ENCODE results near the gene WDR70.
"Not testable (repeated sequence)": the region's sequence is repeated elsewhere in the genome, so short reads cannot be mapped to it uniquely, and the experiment has no call there.

The WDR70 gene

GRCh38 chr5:37575541-37576489, 196.7 kb downstream of the WDR70 start:
- DNase-seq: no peak

GRCh38 chr5:37576552-37576951, 197.4 kb downstream of the WDR70 start:
- no peak for DNase-seq

- DNase-seq: no peak
Observed at GRCh38 chr5:37578176-37578575, 199.1 kb downstream of the WDR70 start.

GRCh38 chr5:37580106-37580505, 201.0 kb downstream of the WDR70 start:
- no peak for DNase-seq

- DNase-seq: no peak
Observed at GRCh38 chr5:37582202-37582601, 203.1 kb downstream of the WDR70 start.

GRCh38 chr5:37593292-37593691, 214.2 kb downstream of the WDR70 start:
- not testable (repeated sequence) for DNase-seq

- not testable (repeated sequence) for DNase-seq
Observed at GRCh38 chr5:37594864-37595263, 215.7 kb downstream of the WDR70 start.

GRCh38 chr5:37598733-37599132, 219.6 kb downstream of the WDR70 start:
- DNase-seq: no peak

- DNase-seq: no peak
Observed at GRCh38 chr5:37601163-37601562, 222.0 kb downstream of the WDR70 start.

GRCh38 chr5:37603072-37603471, 224.0 kb downstream of the WDR70 start:
- no peak for DNase-seq

GRCh38 chr5:37604290-37604689, 225.2 kb downstream of the WDR70 start:
- DNase-seq: no peak

- DNase-seq: no peak
Observed at GRCh38 chr5:37606148-37606547, 227.0 kb downstream of the WDR70 start.

- DNase-seq: no peak
Observed at GRCh38 chr5:37606632-37607248, 227.6 kb downstream of the WDR70 start.

- DNase-seq: no peak
Observed at GRCh38 chr5:37615184-37615583, 236.1 kb downstream of the WDR70 start.

GRCh38 chr5:37619353-37619752, 240.2 kb downstream of the WDR70 start:
- DNase-seq: no peak

GRCh38 chr5:37622354-37622753, 243.2 kb downstream of the WDR70 start:
- DNase-seq: not testable (repeated sequence)

- DNase-seq: no peak
Observed at GRCh38 chr5:37626266-37626665, 247.1 kb downstream of the WDR70 start.

- DNase-seq: no peak
Observed at GRCh38 chr5:37628876-37629275, 249.8 kb downstream of the WDR70 start.

GRCh38 chr5:37631939-37632338, 252.8 kb downstream of the WDR70 start:
- DNase-seq: no peak

- no peak for DNase-seq
Observed at GRCh38 chr5:37637165-37637845, 258.2 kb downstream of the WDR70 start.

- DNase-seq: no peak
Observed at GRCh38 chr5:37638897-37639296, 259.8 kb downstream of the WDR70 start.

GRCh38 chr5:37640088-37640487, 261.0 kb downstream of the WDR70 start:
- no peak for DNase-seq

GRCh38 chr5:37641933-37642332, 262.8 kb downstream of the WDR70 start:
- DNase-seq: no peak

GRCh38 chr5:37645707-37646106, 266.6 kb downstream of the WDR70 start:
- no peak for DNase-seq

All from retina (tissue), 1 donor.